Sigmoid colon (tissue), 3 donors: ENCODE measurements around the gene GRM1.

ENCODE experiments used
- POLR2A ChIP-seq, 2 donors: fragments of 450-650 bp; IDR thresholded peaks; one replicate each; pipeline ENCODE4 v1.6.1; 2016; ENCODE audit warnings: antibody characterized with exemption in 2 of 2, mild to moderate bottlenecking in 2 of 2, moderate library complexity in 2 of 2
- TF ChIP-seq, protein P1 (sequence below), 4 experiments: fragments of 450-650 bp in 3 of 4; fragments of 200-600 bp in 1 of 4; IDR thresholded peaks; one replicate each; pipeline ENCODE4 v1.5.1; 2016 to 2019; ENCODE audit warnings: antibody characterized with exemption in 4 of 4, mild to moderate bottlenecking in 3 of 4, moderate library complexity in 2 of 4

DNA sequence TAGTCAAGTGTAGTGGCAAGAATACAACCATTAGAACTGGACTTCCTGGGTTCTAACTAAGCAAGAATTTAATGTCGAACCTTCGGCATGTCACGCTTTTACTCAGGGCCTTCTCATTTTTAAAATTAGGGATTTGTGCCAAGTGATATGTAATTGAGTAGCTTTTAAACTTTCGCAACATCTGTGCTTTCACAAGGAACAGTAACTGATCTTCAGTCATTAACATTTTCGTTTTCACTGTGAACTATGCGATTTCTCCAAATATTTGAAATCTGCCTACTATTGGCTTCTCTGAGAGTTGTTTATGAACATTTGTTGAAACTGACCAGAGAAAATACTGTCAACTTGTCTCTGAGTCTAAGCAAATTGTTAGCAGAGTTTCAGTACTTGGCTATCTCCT is 27.6 kb downstream of the GRM1 start:
- TF ChIP-seq, protein P1, sequence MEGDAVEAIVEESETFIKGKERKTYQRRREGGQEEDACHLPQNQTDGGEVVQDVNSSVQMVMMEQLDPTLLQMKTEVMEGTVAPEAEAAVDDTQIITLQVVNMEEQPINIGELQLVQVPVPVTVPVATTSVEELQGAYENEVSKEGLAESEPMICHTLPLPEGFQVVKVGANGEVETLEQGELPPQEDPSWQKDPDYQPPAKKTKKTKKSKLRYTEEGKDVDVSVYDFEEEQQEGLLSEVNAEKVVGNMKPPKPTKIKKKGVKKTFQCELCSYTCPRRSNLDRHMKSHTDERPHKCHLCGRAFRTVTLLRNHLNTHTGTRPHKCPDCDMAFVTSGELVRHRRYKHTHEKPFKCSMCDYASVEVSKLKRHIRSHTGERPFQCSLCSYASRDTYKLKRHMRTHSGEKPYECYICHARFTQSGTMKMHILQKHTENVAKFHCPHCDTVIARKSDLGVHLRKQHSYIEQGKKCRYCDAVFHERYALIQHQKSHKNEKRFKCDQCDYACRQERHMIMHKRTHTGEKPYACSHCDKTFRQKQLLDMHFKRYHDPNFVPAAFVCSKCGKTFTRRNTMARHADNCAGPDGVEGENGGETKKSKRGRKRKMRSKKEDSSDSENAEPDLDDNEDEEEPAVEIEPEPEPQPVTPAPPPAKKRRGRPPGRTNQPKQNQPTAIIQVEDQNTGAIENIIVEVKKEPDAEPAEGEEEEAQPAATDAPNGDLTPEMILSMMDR (IDR thresholded peaks at IDR 0.05) = no peak
- no peak for TF ChIP-seq POLR2A (IDR thresholded peaks at IDR 0.05)
